Mammary epithelial cell (primary cell): ENCODE measurements around the gene NSUN6.

Experiments used
- CTCF ChIP-seq, 2 donors: IDR thresholded peaks in 1 of 2; conservative IDR thresholded peaks in 1 of 2; 2 replicates each; pipeline ENCODE4 v1.5.1; 2011 to 2012; ENCODE audit warnings: inconsistent platforms in 2 of 2, low read length in 2 of 2, mild to moderate bottlenecking in 2 of 2, control low read depth in 1 of 2, low read depth in 1 of 2; ENCODE audit not compliant: insufficient read depth in 1 of 2; ENCODE audit errors: extremely low read depth in 1 of 2
- EZH2 ChIP-seq: IDR thresholded peaks from 2 replicates; pipeline ENCODE4 v1.6.1; 2012; ENCODE audit warnings: low read length, inconsistent platforms, borderline replicate concordance

GRCh38 chr10:18658271-18659124, 7.1 kb upstream of the NSUN6 start:
- TF ChIP-seq CTCF (conservative IDR thresholded peaks at IDR 0.05 in 1 of 2, IDR thresholded peaks at IDR 0.05 in 1 of 2; ENCODE audit: extremely low read depth in 1 of 2, insufficient read depth in 1 of 2, low read depth in 1 of 2, low read length in 2 of 2) (no peak), EZH2 (no peak)
